Upper lobe of right lung (tissue), 1 donor: Measurements from ENCODE around the gene CNGB1. TPM values are rescaled to one million over a fixed set of nuclear protein-coding genes. Genes with fewer than 3 reads are reported as not detected.

Experiments
- ATAC-seq: fragments of 200-7000 bp; cut with Tn5 transposase; one replicate; pipeline ENCODE4 v1.9.1; 2020; ENCODE audit warnings: mild to moderate bottlenecking, moderate library complexity
- DNase-seq: peaks from one replicate; pipeline ENCODE4 v3.0.0-alpha.2; 2020
- H3K27ac ChIP-seq: fragments of 200-600 bp; one replicate; pipeline ENCODE4 v1.8.0; 2022
- H3K27me3 ChIP-seq: fragments of 200-600 bp; one replicate; pipeline ENCODE4 v1.8.0; 2022; ENCODE audit warnings: mild to moderate bottlenecking
- H3K36me3 ChIP-seq: fragments of 200-600 bp; one replicate; pipeline ENCODE4 v1.8.0; 2022
- H3K4me1 ChIP-seq: fragments of 200-600 bp; one replicate; pipeline ENCODE4 v1.8.0; 2022
- H3K4me3 ChIP-seq: fragments of 200-600 bp; one replicate; pipeline ENCODE4 v1.8.0; 2022; ENCODE audit warnings: mild to moderate bottlenecking
- H3K9me3 ChIP-seq: fragments of 200-600 bp; one replicate; pipeline ENCODE4 v1.8.0; 2022
- intact Hi-C: fragments of 100-400 bp; cut with DNase I; formaldehyde crosslinking; loops from one replicate; pipeline ENCODE4 v1.11.0; 2022
- total RNA-seq: library from RNA; stranded (reverse); fragmentation: NEBNext Ultra II Directional; extraction: Animal tissue kit (Norgen Biotek cat#: 25700); gene quantifications from one replicate; pipeline ENCODE4 v1.2.1, GENCODE V29; 2021
- TF ChIP-seq, protein P1 (sequence below): fragments of 200-600 bp; IDR thresholded peaks from one replicate; pipeline ENCODE4 v1.8.0; 2022; ENCODE audit warnings: antibody characterized with exemption
- donor health status: DM: no; HTN: yes; CAD: no; lungs with severe emphysema.

Gene CNGB1
- total RNA-seq, 1 donor from 2014 or later = not detected

GRCh38 chr16:57846078-57846697 is 124.7 kb downstream of the CNGB1 start:
- H3K4me3 ChIP-seq = no peak overlapping the region
- TF ChIP-seq, protein P1, sequence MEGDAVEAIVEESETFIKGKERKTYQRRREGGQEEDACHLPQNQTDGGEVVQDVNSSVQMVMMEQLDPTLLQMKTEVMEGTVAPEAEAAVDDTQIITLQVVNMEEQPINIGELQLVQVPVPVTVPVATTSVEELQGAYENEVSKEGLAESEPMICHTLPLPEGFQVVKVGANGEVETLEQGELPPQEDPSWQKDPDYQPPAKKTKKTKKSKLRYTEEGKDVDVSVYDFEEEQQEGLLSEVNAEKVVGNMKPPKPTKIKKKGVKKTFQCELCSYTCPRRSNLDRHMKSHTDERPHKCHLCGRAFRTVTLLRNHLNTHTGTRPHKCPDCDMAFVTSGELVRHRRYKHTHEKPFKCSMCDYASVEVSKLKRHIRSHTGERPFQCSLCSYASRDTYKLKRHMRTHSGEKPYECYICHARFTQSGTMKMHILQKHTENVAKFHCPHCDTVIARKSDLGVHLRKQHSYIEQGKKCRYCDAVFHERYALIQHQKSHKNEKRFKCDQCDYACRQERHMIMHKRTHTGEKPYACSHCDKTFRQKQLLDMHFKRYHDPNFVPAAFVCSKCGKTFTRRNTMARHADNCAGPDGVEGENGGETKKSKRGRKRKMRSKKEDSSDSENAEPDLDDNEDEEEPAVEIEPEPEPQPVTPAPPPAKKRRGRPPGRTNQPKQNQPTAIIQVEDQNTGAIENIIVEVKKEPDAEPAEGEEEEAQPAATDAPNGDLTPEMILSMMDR = no peak
- H3K36me3 ChIP-seq = no peaks in the 10 kb centered on the region
- H3K4me1 ChIP-seq = no peaks in the 10 kb centered on the region
- H3K27me3 ChIP-seq = no peaks in the 10 kb centered on the region
- DNase-seq (no peak), ATAC-seq (peak; percentile 22)
- intact Hi-C loops = no loop called here
- H3K27ac ChIP-seq = no peak overlapping the region
- no peaks in the 10 kb centered on the region for H3K9me3 ChIP-seq

DNA sequence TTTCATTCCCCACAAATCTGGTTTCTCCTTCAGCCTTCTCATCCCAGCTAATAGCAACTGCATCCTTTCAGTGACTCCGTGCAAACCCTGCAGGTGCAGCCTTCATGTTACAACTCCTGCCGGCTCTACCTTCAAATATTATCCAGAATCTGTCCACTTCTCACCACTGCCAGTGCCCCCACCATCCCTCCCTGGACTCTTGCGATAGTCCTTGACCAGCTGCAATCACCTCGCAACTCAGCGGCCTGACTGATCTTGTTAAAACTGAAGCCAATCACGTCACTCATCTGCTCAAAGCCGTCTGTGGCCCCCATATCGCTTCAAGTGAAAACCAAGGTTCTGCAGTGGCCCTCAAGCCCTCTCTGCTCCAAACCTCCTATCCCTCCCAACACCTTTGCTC is 125.8 kb downstream of the CNGB1 start:
- no peaks in the 10 kb centered on the region for H3K4me1 ChIP-seq
- intact Hi-C loops = no loop called here
- H3K36me3 ChIP-seq = no peaks in the 10 kb centered on the region
- H3K4me3 ChIP-seq = no peak overlapping the region
- TF ChIP-seq, protein P1 = no peak
- no peak overlapping the region for H3K27ac ChIP-seq
- H3K9me3 ChIP-seq = no peaks in the 10 kb centered on the region
- ATAC-seq = no peak
- DNase-seq = no peak
- H3K27me3 ChIP-seq = no peaks in the 10 kb centered on the region

DNA sequence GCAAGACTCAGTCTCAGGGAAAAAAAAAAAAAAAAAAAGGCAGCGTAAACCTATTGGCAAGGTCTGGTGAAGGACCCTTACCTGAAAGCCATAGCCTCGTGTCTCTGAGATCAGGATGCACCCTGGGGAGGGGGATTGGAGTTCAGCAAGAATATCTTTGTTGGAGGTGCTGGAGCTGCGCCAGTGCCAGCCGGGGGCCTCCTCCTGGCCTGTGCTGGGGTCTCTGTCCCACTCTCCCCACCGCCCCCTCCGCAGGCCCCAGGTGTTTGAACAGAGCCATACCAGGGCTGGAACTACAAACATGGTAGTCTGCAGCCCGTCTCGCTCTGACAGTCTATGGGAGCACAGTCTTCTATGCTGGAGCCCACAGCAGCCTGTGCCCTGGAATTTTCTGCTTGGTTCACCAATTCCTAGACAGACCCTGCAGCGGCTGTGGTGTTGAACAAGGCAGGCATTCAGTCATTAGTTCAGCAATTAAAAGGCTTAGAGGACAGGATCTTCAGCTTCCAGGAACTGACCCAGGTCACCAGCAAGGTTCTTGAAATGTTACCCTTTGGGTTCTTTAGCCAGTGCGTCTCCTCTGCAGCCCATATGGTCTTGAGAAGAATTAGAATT is 126.4 kb downstream of the CNGB1 start:
- ATAC-seq = no peak
- no peaks in the 10 kb centered on the region for H3K27me3 ChIP-seq

DNA sequence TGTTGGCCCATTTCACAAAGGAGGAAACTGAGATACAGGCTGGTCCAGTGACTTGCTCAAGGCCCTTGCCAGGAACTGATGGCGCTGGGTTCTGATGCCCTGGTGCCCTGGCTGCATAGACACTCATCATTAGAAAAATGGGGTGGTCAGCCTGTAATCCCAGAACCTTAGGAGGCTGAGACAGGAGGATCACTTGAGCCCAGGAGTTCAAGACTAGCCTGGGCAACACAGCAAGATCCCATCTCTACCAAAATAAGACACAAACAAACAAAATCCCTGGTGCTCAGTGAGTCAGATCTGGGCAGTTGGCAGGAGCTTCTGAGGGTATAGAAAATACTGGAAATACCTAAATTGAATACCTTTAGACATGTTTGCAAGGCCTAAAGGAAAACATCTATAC is 127.5 kb downstream of the CNGB1 start:
- no peak for DNase-seq
- no peak for ATAC-seq
- H3K4me1 ChIP-seq = no peaks in the 10 kb centered on the region

More for the DNA sequence above, 126.4 kb downstream of the CNGB1 start:
- no peak for DNase-seq
- no peaks in the 10 kb centered on the region for H3K9me3 ChIP-seq
- no peaks in the 10 kb centered on the region for H3K4me1 ChIP-seq
- intact Hi-C loops = no loop called here
- no peak overlapping the region for H3K27ac ChIP-seq
- no peak overlapping the region for H3K4me3 ChIP-seq
- H3K36me3 ChIP-seq = no peaks in the 10 kb centered on the region
- TF ChIP-seq, protein P1 = no peak

DNA sequence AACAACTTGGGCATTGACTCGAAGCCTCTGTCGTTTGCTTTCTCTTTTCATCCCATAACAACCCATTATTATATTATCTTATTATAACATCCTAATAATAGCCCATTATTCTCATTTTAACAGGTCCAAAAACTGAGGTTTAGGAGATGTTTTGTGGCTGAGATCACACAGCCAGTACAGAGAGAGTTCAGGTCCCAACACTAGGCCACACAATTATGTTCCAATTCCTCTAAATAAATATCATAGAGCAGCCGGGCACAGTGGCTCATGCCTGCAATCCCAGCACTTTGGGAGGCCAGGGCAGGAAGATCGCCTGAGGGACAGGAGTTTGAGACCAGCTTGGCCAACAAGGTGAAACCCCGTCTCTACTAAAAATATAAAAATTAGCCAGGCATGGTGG is 128.3 kb downstream of the CNGB1 start:
- ATAC-seq (no peak), DNase-seq (no peak)
- TF ChIP-seq, protein P1 = no peak
- intact Hi-C loops = no loop called here
- no peaks in the 10 kb centered on the region for H3K27me3 ChIP-seq
- no peak overlapping the region for H3K4me3 ChIP-seq
- no peaks in the 10 kb centered on the region for H3K36me3 ChIP-seq
- H3K27ac ChIP-seq = no peak overlapping the region
- H3K4me1 ChIP-seq = no peaks in the 10 kb centered on the region
- H3K9me3 ChIP-seq = no peaks in the 10 kb centered on the region

More for the DNA sequence above, 127.5 kb downstream of the CNGB1 start:
- Histone ChIP-seq H3K4me3 (no peak overlapping the region), H3K36me3 (no peaks in the 10 kb centered on the region), H3K27me3 (no peaks in the 10 kb centered on the region), H3K27ac (no peak overlapping the region), H3K9me3 (no peaks in the 10 kb centered on the region)
- intact Hi-C loops = no loop called here
- TF ChIP-seq, protein P1 = no peak
